ENCODE measurements around the gene DSG2. TPM values are rescaled to one million over a fixed set of nuclear protein-coding genes. Genes with fewer than 3 reads are reported as not detected.

Gene DSG2
- polyA plus RNA-seq, 3 donors, result not detected

DNA sequence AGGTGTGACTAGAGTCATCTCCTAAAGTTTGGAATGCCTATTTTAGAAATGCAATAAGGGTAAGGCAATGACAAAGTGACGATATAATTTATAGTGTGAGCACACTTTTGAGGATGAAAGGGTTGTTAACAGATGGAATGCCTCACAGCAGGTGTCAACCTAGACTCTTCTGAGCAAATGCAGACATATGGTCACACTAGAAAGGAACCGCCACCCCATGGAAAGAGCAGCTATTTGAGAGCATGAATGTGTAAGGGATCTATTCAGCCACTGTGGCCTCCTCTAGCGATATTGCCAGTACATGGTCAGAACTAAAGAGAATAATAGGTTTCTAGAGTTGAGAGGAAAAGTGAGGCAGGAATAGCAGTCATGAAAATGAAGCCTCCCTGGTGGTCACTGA is 18.5 kb downstream of the DSG2 start:
- H3K79me2 ChIP-seq (ENCODE audit: insufficient read depth, low read length), result no peaks in the 10 kb centered on the region

DNA sequence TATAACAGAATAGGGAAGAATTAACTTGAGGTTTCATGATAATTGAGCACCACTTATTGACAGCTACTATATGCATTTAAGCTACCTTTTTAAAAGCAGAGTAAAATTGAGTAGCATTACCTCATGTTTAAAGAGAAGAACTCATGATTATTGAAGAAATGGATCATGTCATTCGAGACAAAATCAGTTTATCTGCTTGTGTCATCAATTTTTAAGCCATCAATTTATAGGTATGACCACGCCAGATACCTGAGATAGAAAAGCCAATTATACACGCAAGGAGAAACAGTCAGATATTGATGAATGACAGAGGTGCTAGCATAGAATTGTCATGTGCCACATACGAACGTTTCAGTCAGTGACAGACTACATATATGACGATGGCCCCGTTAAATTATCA is 28.4 kb downstream of the DSG2 start:
- H3K27ac Mint-ChIP-seq, result no peak overlapping the region
- no peaks in the 10 kb centered on the region for H3K36me3 Mint-ChIP-seq

More for the DNA sequence above, 18.5 kb downstream of the DSG2 start:
- DNase-seq, result no peak
- Mint-ChIP-seq H3K9me3 (no peaks in the 10 kb centered on the region), H3K4me3 (no peak overlapping the region), H3K36me3 (no peaks in the 10 kb centered on the region), H3K4me1 (no peaks in the 10 kb centered on the region), H3K27ac (no peak overlapping the region), H3K27me3 (ENCODE audit: low read depth in 3 of 3) (peaks cover 0 to 1% (median 0%) of the 10 kb centered on the region in 3 donors)
- Histone ChIP-seq H3K27me3 (ENCODE audit: control insufficient read depth in 2 of 2, insufficient read depth in 2 of 2, low read length in 2 of 2) (no peaks in the 10 kb centered on the region), H3K36me3 (replicated peaks in 1 of 2; ENCODE audit: control insufficient read depth in 1 of 2, insufficient read depth in 2 of 2, low read length in 2 of 2) (no peaks in the 10 kb centered on the region), H4K20me1 (ENCODE audit: insufficient read depth, low read length) (no peaks in the 10 kb centered on the region), H3K4me1 (ENCODE audit: control insufficient read depth in 1 of 2, insufficient read depth in 2 of 2, low read length in 2 of 2) (no peaks in the 10 kb centered on the region), H3K4me2 (replicated peaks; ENCODE audit: extremely low read depth, low read length, poor library complexity, severe bottlenecking) (no peak overlapping the region), H3K9ac (ENCODE audit: insufficient read depth, low read length, poor library complexity, severe bottlenecking) (no peak overlapping the region), H2AFZ (ENCODE audit: insufficient read depth, low read depth, low read length, poor library complexity, severe bottlenecking) (no peak overlapping the region), H3K27ac (ENCODE audit: low read depth in 1 of 2, low read length in 2 of 2) (no peak overlapping the region), H3K9me3 (replicated peaks in 1 of 2; ENCODE audit: control insufficient read depth in 1 of 2, insufficient read depth in 1 of 2, low read length in 2 of 2) (no peaks in the 10 kb centered on the region), H3K4me3 (replicated peaks in 1 of 3; ENCODE audit: low read depth in 2 of 3, low read length in 3 of 3) (no peak overlapping the region)
- TF ChIP-seq, protein P1, sequence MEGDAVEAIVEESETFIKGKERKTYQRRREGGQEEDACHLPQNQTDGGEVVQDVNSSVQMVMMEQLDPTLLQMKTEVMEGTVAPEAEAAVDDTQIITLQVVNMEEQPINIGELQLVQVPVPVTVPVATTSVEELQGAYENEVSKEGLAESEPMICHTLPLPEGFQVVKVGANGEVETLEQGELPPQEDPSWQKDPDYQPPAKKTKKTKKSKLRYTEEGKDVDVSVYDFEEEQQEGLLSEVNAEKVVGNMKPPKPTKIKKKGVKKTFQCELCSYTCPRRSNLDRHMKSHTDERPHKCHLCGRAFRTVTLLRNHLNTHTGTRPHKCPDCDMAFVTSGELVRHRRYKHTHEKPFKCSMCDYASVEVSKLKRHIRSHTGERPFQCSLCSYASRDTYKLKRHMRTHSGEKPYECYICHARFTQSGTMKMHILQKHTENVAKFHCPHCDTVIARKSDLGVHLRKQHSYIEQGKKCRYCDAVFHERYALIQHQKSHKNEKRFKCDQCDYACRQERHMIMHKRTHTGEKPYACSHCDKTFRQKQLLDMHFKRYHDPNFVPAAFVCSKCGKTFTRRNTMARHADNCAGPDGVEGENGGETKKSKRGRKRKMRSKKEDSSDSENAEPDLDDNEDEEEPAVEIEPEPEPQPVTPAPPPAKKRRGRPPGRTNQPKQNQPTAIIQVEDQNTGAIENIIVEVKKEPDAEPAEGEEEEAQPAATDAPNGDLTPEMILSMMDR (IDR thresholded peaks at IDR 0.05), result no peak
- WGBS (ENCODE audit: insufficient coverage), result 100% methylated on average over 2 of the region's 3 CpGs
- intact Hi-C loops (cut with micrococcal nuclease), result no loop called here

More for the DNA sequence above, 28.4 kb downstream of the DSG2 start:
- Histone ChIP-seq H2AFZ (ENCODE audit: insufficient read depth, low read depth, low read length, poor library complexity, severe bottlenecking) (no peak overlapping the region), H3K9me3 (replicated peaks in 1 of 2; ENCODE audit: control insufficient read depth in 1 of 2, insufficient read depth in 1 of 2, low read length in 2 of 2) (no peaks in the 10 kb centered on the region), H3K36me3 (replicated peaks in 1 of 2; ENCODE audit: control insufficient read depth in 1 of 2, insufficient read depth in 2 of 2, low read length in 2 of 2) (no peaks in the 10 kb centered on the region), H3K27ac (ENCODE audit: low read depth in 1 of 2, low read length in 2 of 2) (no peak overlapping the region), H3K4me2 (replicated peaks; ENCODE audit: extremely low read depth, low read length, poor library complexity, severe bottlenecking) (no peak overlapping the region), H3K79me2 (ENCODE audit: insufficient read depth, low read length) (no peaks in the 10 kb centered on the region), H4K20me1 (ENCODE audit: insufficient read depth, low read length) (no peaks in the 10 kb centered on the region), H3K4me3 (replicated peaks in 1 of 3; ENCODE audit: low read depth in 2 of 3, low read length in 3 of 3) (no peak overlapping the region), H3K27me3 (ENCODE audit: control insufficient read depth in 2 of 2, insufficient read depth in 2 of 2, low read length in 2 of 2) (no peaks in the 10 kb centered on the region), H3K9ac (ENCODE audit: insufficient read depth, low read length, poor library complexity, severe bottlenecking) (no peak overlapping the region), H3K4me1 (ENCODE audit: control insufficient read depth in 1 of 2, insufficient read depth in 2 of 2, low read length in 2 of 2) (no peaks in the 10 kb centered on the region)
- intact Hi-C loops (cut with micrococcal nuclease), result no loop called here
- no peaks in the 10 kb centered on the region for H3K4me1 Mint-ChIP-seq
- no peak for DNase-seq
- no peaks in the 10 kb centered on the region for H3K9me3 Mint-ChIP-seq
- TF ChIP-seq, protein P1 (IDR thresholded peaks at IDR 0.05), result no peak
- H3K27me3 Mint-ChIP-seq (ENCODE audit: low read depth in 3 of 3), result peaks cover 0 to 2% (median 0%) of the 10 kb centered on the region in 3 donors
- no peak overlapping the region for H3K4me3 Mint-ChIP-seq
- 93% methylated on average over 5 of the region's 7 CpGs for WGBS (ENCODE audit: insufficient coverage)

All from CD14-positive monocyte (primary cell).